ENCODE results near the gene CD109.

The CD109 gene

GRCh38 chr6:73823046-73823735, 127.2 kb downstream of the CD109 start:
- TF ChIP-seq ISL1 (CRISPR knock-in tag; IDR thresholded peaks at IDR 0.05) (no peak), ZNF565 (CRISPR knock-in tag; conservative IDR thresholded peaks at IDR 0.05; ENCODE audit: low read depth) (no peak), ARNTL (CRISPR knock-in tag; IDR thresholded peaks at IDR 0.05; ENCODE audit: borderline replicate concordance, low read depth) (no peak), TCF4 (CRISPR knock-in tag; IDR thresholded peaks at IDR 0.05; ENCODE audit: borderline replicate concordance) (no peak), PPARA (CRISPR knock-in tag; IDR thresholded peaks at IDR 0.05; ENCODE audit: borderline replicate concordance) (no peak), TSHZ2 (CRISPR knock-in tag; IDR thresholded peaks at IDR 0.05) (no peak), RARB (CRISPR knock-in tag; IDR thresholded peaks at IDR 0.05) (no peak), ZC3H10 (CRISPR knock-in tag; IDR thresholded peaks at IDR 0.05) (no peak), POU6F1 (CRISPR knock-in tag; IDR thresholded peaks at IDR 0.05; ENCODE audit: borderline replicate concordance, low read depth) (no peak)
- ATAC-seq: no peak

GRCh38 chr6:73823832-73824231, 127.8 kb downstream of the CD109 start:
- no peak for ATAC-seq
- TF ChIP-seq TOX (CRISPR knock-in tag; IDR thresholded peaks at IDR 0.05; ENCODE audit: borderline replicate concordance) (no peak), TSHZ2 (CRISPR knock-in tag; IDR thresholded peaks at IDR 0.05) (no peak), CSDC2 (CRISPR knock-in tag; IDR thresholded peaks at IDR 0.05) (no peak), ARNTL (CRISPR knock-in tag; IDR thresholded peaks at IDR 0.05; ENCODE audit: borderline replicate concordance, low read depth) (no peak), PATZ1 (CRISPR knock-in tag; IDR thresholded peaks at IDR 0.05; ENCODE audit: borderline replicate concordance) (no peak), CSRNP3 (CRISPR knock-in tag; IDR thresholded peaks at IDR 0.05) (no peak), ESRRG (CRISPR knock-in tag; IDR thresholded peaks at IDR 0.05) (no peak), TCF4 (CRISPR knock-in tag; IDR thresholded peaks at IDR 0.05; ENCODE audit: borderline replicate concordance) (no peak), ZC3H10 (CRISPR knock-in tag; IDR thresholded peaks at IDR 0.05) (no peak), ZNF8 (CRISPR knock-in tag; IDR thresholded peaks at IDR 0.05) (no peak), RARB (CRISPR knock-in tag; IDR thresholded peaks at IDR 0.05) (no peak), ISL1 (CRISPR knock-in tag; IDR thresholded peaks at IDR 0.05) (no peak), ZFP3 (CRISPR knock-in tag; IDR thresholded peaks at IDR 0.05) (no peak), SNAI2 (CRISPR knock-in tag; IDR thresholded peaks at IDR 0.05) (no peak)

GRCh38 chr6:73826571-73826970, 130.6 kb downstream of the CD109 start:
- ATAC-seq: no peak
- TF ChIP-seq ZFP3 (CRISPR knock-in tag; IDR thresholded peaks at IDR 0.05): no peak
- TF ChIP-seq PPARA (CRISPR knock-in tag; IDR thresholded peaks at IDR 0.05; ENCODE audit: borderline replicate concordance): no peak
- no peak for TF ChIP-seq TSHZ2 (CRISPR knock-in tag; IDR thresholded peaks at IDR 0.05)
- TF ChIP-seq TOX (CRISPR knock-in tag; IDR thresholded peaks at IDR 0.05; ENCODE audit: borderline replicate concordance): no peak
- no peak for TF ChIP-seq BACH2 (CRISPR knock-in tag; IDR thresholded peaks at IDR 0.05; ENCODE audit: borderline replicate concordance)
- no peak for TF ChIP-seq ZNF8 (CRISPR knock-in tag; IDR thresholded peaks at IDR 0.05)
- no peak for TF ChIP-seq ZFP30 (CRISPR knock-in tag; IDR thresholded peaks at IDR 0.05)
- TF ChIP-seq RARB (CRISPR knock-in tag; IDR thresholded peaks at IDR 0.05): no peak
- TF ChIP-seq OSR1 (CRISPR knock-in tag; IDR thresholded peaks at IDR 0.05): no peak
- no peak for TF ChIP-seq ZC3H10 (CRISPR knock-in tag; IDR thresholded peaks at IDR 0.05)
- no peak for TF ChIP-seq GLIS3 (CRISPR knock-in tag; IDR thresholded peaks at IDR 0.05)
- TF ChIP-seq CSRNP3 (CRISPR knock-in tag; IDR thresholded peaks at IDR 0.05): no peak

All from SK-N-SH treated with all-trans-retinoic acid at 6 μM for 48 hours (cell line).